Body of pancreas (tissue), 4 donors: ENCODE measurements around the gene FAM234B.

Experiments
- POLR2A ChIP-seq, 3 donors: fragments of 450-650 bp; IDR thresholded peaks; one replicate each; pipeline ENCODE4 v1.6.1; 2016; ENCODE audit warnings: antibody characterized with exemption in 3 of 3, mild to moderate bottlenecking in 2 of 3
- TF ChIP-seq, protein P1 (sequence below), 7 experiments: fragments of 450-650 bp in 4 of 7; fragments of 200-600 bp in 3 of 7; sonication (generic) in 3 of 7; IDR thresholded peaks; one replicate each; pipeline ENCODE4 v1.5.1; 2016 to 2019; ENCODE audit warnings: antibody characterized with exemption in 7 of 7

DNA sequence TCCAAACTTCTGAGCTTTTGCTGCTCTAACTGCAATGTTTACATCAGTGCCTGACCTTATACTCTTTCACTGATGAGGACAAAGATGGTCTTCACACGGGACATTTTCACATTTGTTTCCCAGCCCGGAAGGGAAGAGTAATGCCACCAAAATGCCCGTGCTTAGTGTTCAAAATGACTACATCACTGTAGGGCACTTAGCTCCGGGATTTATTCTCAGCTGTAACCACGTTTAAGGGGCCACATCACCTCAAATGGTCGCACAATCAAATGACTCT is 56.4 kb downstream of the FAM234B start:
- TF ChIP-seq, protein P1, sequence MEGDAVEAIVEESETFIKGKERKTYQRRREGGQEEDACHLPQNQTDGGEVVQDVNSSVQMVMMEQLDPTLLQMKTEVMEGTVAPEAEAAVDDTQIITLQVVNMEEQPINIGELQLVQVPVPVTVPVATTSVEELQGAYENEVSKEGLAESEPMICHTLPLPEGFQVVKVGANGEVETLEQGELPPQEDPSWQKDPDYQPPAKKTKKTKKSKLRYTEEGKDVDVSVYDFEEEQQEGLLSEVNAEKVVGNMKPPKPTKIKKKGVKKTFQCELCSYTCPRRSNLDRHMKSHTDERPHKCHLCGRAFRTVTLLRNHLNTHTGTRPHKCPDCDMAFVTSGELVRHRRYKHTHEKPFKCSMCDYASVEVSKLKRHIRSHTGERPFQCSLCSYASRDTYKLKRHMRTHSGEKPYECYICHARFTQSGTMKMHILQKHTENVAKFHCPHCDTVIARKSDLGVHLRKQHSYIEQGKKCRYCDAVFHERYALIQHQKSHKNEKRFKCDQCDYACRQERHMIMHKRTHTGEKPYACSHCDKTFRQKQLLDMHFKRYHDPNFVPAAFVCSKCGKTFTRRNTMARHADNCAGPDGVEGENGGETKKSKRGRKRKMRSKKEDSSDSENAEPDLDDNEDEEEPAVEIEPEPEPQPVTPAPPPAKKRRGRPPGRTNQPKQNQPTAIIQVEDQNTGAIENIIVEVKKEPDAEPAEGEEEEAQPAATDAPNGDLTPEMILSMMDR (IDR thresholded peaks at IDR 0.05): no peak
- no peak for TF ChIP-seq POLR2A (IDR thresholded peaks at IDR 0.05)
